HK-2 (cell line): ENCODE measurements around the gene ZNF827.
A peak's percentile ranks its signal among the peaks of the same experiment; 100 is the strongest.

Experiments
- DNase-seq: peaks from one replicate; pipeline ENCODE4 v3.0.0-alpha.2; 2018; ENCODE audit not compliant: unreplicated experiment

ZNF827 gene

DNA sequence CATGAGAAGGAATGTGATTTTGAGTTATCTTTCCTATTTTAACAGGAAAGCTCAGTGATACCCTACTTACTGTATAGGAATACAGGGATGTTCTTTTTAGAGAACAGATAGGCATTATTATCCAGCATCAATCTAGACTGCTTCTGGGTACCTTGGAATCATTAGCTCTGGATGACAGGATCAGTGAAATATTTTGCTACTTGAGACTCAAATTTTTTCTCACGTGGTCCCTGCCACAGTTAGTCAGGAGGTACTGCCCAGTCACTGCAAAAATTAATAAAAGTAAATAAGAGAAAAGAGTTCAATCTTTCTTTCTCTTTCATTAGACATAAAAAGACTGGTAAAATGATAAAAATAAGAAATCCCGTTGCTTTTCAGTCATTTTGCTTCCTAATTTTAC, 5.5 kb downstream of the ZNF827 start:
- DNase-seq: no peak

DNA sequence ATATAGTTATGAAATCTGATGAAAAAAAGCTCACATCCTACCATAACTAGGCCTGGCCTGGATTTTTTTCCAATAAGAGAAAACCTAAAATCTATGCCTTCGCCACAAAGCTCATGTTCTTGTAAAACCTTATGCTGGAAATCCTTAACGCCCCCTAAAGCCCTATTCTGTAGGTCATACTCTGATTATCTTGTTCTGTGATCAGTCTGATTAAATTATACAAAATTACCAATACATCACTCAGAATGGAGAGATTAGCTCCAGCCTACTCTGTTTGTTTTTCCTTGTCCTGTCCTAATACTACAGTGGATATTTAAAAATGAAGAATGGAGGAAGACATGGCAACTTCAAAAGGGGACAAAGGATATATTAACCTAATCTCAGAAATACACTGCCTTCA, 7.2 kb downstream of the ZNF827 start:
- no peak for DNase-seq

DNA sequence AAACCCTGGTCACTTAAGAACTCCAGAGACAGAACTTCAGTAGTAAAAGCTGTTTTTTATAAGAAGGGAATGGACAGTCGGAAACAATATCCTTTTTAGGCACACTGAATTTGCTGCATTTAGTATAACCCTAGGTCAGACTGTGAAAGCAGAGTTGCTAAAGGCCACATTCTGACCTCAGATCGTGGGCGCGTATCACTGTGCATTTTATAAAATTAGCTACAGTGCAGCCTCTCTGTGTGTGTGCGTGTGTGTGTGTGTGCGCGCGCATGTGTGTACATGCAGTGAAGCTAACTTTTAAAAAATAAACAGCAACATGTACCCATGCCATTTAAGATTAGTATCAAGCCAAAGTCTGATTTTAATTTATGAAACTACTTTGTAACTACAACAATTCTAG, 8.0 kb downstream of the ZNF827 start:
- no peak for DNase-seq

DNA sequence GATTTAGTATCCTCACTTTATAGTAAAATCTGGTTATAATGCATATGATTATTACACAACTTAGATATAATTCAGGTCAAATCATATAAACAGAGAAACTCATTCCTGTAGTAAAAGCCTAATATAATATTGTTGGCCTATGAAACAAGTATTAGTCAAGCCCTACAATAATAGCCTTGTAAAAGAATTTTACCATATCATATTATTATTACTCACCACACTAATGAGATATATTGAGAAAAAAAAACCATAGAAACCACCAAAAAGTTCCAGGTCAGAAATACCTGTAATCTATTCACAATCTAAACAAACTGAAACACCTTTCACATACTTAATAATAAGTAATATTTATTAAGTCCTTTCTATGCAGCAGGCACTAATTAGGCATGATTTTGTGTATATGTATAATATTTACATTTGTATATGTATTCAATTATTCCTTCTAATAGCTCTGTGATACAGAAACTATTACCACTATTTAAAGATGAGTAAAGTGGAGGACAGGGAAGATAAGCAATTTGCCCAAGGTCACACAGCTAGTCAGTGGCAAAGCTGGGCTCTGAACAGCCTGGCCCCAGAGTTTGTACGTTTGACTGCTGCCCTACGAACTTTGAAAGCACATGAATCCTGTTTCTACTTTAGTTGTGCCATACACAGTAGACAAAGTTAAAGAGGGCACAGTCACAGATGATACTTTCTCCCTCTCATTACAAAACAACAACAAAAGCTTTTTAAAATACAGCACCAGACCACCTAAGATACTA, 9.0 kb downstream of the ZNF827 start:
- no peak for DNase-seq

DNA sequence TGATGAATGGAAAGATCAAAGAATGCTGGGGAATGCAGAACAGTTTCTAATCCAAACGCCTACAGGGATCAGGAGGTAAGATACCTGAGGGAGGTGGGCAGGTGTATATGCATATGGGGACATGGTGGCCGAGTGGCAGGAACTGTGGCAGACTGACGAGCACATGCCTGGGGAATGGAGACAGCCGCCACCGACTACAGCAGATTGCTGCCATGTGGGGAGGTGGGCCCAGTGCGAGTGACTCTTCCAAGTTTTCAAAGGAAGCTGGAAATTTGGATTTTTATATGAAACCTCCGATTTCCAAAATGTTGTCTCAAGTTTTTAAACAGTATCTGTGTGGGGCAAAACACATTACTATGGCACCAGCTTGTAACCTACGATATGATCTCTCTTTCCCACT, 9.9 kb downstream of the ZNF827 start:
- DNase-seq: no peak

DNA sequence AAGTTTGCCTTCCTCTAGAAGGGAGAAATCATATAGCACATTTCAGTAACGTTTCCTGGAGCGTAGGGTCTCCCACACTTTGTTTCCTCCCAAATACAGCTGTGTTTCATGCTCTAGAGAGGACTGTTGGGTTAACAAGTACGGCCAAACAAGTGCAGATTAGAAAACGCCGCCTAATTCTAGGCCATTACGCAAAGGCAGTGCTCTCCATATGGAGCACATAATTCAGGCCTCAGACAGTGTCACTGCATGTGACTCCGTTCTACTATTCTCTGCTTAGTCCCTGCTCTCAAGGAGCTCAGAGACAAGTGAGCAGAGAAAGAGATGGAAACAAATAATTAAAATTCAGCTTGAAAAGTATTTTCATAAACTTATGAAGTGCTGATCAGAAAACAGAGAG, 11.6 kb downstream of the ZNF827 start:
- no peak for DNase-seq

DNA sequence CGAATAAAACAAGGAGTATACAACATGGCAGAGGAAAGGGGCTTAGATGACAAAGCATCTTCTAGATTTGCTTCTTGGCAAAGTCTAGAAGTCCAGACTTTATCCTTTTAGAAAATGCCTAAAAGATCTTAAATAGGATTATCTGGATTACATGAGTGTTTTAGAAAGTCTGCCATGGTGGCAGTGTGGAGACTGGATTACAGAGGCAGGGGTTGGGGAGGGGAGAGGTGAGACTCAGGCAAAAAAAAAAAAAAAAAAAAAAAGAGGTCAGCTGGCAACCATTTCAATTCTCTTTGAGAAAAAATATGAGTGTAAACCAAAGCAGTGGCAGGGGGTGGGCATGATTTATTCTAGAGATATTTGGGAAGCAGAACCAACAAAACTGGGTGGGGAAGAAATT, 17.4 kb downstream of the ZNF827 start:
- no peak for DNase-seq

DNA sequence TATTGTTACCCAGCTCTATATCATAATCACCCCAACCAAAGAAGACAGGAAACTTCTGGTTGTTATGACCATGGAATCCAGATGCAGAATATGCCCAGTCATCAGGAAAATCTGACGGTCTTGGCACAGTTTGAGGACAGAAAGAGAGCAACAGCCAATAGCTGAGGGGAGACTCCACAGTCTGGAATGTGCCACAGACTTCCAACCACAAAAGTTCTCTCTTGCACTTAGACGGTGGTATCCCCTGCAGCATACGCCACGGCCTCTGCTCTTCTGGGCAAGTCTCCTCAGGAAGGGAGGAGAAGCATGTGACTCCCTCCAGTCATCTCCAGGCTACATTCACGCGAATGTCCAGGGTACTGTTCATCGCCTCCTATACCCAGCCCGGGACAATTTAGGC, 18.4 kb downstream of the ZNF827 start:
- no peak for DNase-seq

DNA sequence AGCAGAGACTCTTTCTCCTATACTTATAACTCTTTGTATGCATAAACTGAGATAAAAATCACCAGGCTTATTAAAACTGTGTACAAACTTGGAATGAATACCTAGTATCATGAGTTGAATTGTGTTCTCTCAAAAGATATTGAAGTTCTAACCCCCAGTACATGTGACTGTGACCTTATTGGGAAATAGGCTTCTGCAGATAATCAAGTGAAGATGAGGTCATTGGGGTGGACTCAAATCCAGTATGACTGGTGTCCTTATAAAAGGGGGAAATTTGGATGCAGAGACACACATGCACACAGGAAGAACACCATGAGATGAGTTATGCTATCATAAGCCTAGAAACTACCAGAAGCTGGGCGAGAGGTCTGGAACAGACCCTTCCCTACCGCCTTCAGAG, 26.2 kb downstream of the ZNF827 start:
- DNase-seq: no peak

DNA sequence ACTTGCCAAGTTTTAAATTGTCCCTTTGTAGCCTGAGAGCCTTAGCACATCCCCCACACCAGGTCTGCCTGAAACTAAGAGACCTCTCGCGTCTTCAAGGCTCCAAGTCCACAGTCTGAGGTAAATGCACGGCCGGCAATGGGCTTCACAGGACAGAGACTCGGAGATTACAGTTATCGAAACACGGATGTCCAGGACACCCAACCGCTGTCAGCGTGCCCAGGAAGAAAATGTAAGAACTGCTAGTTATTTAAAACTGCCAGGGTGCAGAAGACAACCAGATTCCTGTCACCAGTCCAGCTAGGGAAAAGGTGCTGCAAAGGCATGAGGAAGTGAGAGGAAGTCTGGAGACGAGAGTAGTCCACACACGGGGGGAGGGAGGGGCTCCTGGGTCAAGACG, 28.9 kb downstream of the ZNF827 start:
- peak; percentile 35 for DNase-seq

DNA sequence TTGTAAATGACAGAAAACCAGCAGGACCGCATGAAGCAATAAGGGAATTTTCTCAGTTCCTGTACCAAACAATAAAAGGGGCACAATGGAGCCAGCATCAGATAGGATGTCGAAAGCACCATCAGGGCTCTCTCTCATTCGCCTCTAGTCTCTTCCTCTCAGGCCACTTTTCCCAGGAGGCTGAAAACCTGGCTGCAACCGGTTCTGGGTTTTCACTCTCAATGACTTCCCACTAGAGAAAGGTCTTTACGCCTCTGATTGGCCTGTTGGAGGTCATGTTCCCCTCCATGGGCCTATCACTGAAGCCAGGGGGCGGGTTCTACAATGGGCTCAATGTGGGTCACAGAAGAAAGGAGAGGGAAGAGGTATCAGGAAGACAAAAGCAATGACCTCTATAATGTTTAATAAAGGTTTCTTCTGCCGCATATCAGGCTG, 29.3 kb downstream of the ZNF827 start:
- DNase-seq: peak; percentile 85

DNA sequence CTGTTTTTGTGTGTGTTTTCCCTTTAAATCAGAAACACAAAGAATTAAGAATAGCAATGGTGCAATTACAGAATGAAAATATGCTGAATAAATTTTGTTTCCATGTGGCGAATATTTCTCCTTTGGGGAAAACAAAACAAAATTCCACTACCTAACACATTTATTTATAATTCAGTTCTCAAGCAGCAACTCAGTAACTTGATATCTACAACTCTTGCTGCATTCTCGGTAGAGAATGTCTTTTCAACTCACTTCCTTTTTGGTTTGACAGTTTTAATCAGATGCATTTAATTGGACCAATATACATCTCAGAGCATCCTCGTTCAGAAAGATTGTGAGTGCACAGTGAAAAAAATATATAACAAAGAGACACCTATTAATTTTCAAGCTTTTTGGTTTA, 30.8 kb downstream of the ZNF827 start:
- DNase-seq: no peak

DNA sequence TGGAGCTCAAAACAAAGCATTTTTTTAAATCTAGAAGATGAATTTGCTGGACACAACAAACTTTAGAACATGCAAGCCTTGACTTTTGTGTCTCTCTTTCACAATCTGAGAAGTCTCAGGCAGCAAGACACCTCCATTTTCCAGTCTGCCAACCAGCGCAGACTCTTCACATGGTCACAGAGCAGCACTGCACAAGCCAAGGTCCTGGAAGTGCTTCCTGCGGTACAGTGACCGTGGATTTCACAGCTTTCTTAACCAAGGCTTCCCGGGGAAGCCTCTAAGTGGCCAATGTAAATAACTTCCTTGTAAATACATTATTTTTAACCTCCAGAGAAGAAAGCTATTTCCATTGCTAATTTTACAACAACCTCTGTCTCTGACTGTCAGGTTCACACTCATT, 31.2 kb downstream of the ZNF827 start:
- DNase-seq: no peak

DNA sequence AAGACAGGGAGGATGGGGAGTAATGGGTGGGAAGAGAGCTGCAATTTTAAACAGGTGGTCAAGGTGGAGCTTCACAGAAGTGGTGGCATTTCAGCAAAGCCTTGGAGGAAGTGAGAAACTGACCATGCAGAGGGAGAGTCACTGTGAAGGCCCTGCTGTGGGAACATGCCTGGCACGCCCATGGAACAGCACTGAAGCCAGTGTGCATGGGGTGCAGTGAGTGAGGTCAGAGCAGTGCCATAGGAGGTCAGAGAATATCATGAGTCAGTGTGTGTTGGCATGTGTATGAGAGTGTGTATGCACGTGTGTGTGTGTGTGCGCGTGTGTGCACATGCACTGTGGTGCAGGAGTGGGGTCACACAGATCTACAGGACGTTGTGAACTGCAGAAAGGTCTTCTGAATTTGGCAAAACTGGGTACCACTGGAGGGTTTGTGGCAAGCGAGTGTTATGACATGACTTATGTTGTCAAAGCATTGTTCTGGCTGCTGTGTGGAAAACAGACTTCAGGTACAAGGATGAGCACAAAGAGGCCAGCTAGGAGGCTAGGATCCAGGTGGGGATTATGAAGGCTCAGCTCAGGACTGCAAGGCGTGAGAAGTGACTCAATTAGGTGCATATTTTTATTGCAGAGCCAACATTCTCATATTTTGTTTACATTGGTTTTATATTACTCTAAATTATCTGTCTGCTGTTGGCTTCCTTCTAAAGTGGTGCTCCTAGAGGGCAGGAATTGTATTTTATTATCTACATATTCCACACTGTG, 34.0 kb downstream of the ZNF827 start:
- DNase-seq: no peak

DNA sequence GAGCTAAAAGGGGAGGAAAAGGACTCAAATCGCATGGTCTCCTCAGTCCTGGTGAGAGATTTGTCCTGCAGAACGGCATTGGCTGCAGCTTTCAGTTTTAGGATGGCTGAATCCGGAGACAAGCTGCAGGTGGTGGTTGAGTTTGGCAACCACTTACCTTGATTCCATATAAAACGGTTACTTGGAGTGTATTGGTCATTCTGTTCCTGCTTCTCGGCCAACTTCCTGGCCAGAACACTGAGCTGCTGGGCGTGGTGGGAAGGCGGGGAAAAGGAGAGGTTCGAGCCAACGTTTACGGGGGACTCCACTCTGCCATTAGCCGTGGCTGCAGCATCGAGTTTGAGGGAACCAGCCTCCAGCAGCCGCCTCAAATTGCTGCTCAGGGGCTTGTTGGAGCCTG, 36.1 kb downstream of the ZNF827 start:
- DNase-seq: no peak

DNA sequence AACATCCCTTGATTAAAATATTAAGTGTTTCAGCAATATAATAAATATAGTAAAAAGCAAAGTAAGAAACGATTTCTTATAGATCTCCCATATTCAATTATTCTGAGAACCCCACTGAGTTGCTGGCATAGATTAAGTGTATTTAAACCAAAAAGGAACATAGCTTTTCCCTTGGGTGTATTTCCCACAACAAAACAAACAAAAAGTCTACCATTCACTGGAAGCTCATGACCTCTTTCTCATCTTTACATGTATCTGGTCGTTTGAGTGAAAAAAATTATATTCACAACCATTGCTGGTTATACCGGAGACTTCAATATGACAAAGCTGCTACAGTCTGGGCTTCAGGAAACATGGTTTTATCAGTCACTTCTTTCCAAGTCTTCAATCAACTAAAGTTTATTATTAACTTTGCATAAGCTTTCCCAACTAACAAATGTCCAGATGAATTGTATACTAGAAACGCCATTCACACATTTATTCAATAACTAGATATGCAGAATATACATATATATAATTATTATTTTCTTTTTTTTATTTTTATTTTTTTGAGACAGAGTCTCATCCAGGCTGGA, 38.6 kb downstream of the ZNF827 start:
- DNase-seq: no peak

DNA sequence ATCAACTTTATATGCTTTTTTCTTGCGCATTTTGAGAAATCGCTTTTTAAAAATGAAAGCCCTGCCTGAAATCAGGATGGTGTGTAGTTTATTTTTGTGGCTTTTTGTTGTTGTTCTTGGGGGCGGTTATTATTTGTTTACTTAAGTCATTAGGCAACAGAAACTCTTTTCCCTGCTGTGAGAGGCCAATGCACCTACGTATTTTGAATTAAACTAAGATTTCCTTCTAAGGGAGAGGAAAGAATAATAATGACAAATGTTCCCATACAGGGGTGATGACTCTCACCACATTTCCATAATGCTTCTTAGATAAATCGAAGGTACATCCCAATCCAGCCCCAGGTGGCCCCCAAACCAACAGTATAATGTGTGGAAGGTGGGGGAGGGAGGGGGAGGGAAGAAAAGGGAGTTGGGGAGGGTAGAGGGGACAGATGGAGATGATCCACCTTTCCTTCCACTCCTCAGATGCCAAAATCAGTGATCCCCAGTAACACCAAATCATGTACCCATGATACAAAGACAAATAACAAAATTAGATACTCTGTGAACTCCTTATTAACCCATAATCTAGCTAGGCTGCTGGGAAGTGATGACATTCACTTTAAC, 39.6 kb downstream of the ZNF827 start:
- DNase-seq: no peak

DNA sequence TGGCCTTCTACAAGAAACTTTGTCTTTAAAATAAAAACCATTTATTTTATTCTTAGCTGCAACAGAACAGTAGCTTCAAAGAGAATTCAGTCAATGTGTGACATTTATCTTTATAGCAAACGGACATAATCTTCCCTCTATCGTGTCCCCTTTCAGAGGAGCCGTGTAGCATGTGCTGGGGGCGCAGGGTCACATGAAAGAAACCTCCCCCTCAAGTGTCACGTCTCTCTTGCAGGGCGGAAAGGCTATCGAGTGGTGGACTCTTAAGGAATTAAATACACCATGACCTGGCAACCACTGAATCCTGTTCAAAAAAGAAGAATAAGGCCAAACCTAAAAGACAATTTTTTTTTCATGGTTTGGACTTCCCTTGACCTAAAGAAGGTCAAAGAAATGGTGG, 40.2 kb downstream of the ZNF827 start:
- no peak for DNase-seq

DNA sequence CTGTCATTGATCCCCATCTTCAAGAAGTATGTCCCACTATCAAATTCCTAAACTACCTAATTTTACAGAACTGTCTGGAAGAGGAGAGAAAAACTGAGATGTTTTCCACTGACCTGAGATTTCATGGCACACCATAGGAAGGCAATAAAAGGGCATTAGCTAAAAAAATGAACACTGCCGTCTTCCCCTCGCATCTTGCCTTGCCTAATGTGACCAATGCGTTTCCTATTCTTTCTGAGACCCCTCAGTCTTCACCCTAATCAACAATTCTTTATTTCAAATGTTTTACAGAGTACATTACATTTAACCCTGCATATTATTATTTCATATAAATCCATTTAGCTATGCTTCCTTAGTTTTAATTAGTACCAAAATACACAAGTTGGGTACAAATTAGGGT, 43.6 kb downstream of the ZNF827 start:
- no peak for DNase-seq

DNA sequence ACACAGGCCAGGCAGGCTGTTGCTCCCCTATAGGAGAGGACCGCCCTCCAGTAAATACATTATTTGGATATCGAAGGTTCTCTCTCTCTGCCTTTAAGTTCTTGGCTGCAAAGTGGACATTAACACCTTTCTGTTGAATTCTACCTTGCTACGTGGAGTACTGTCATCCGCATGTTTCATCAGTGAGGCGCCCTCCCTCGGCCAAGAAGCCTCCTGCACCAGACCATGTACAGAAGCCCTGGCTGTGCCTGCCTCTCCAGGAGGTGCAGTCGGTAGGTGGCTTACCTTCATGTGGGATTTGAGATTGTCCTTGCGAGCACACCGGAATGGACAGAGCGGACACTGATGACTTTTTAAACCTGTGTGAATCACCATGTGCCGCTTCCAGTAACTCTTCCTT, 46.7 kb downstream of the ZNF827 start:
- DNase-seq: no peak

DNA sequence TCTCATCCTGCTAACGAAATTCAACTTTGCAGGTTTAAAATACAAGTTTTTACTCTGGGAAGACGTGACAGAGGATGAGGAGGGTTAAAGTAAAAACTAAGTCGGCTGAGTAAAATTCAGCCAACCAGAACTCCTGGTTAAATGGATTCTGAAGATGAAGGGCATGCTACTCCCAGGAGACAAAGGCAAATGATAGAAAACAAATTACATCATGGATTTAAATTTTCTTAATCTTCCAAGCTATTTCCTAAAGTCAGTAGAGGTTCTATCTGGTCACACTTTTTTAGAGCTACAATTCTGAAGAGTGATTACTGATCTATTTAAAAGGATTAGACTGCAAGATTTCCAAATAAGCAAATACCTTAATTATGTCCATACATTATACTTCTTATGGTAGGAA, 47.9 kb downstream of the ZNF827 start:
- DNase-seq: no peak

DNA sequence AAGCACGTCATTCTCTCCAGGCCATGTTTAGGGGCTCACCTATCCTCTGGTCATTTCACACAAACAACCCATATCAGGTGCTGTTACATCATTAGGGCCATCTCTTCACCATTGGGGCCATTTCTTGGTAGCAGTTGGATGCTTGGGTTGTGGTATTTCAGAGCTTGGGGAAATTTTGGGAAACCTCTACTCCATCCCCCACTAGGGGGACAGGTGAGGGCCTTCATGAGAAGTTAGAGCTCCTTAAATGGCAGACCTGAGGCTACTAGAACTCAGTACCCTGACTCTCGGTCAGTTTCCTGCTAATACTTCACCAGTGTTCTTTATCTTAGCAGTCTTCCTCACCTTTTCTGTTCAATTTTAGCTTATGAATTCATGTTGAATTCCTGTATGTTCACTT, 50.2 kb downstream of the ZNF827 start:
- DNase-seq: no peak
